GM12864 (cell line): ENCODE results near the gene EFCAB12.
"Not testable (repeated sequence)": the region's sequence is repeated elsewhere in the genome, so short reads cannot be mapped to it uniquely, and the experiment has no call there.

Source experiments
- DNase-seq: peaks from one replicate; pipeline ENCODE4 v3.0.0-alpha.2; 2011; ENCODE audit warnings: low read depth
- H3K4me3 ChIP-seq: 2 replicates; pipeline ENCODE4 v1.5.1; 2011; ENCODE audit warnings: mild to moderate bottlenecking, low read depth, low read length, control low read depth
- CTCF ChIP-seq: IDR thresholded peaks from 2 replicates; pipeline ENCODE4 v1.5.1; 2011; ENCODE audit warnings: low read depth, mild to moderate bottlenecking, moderate library complexity, low read length, control low read depth, inconsistent platforms; ENCODE audit errors: missing control alignments

The EFCAB12 gene

GRCh38 chr3:129365296-129366136 is 62.9 kb downstream of the EFCAB12 start:
- TF ChIP-seq CTCF = no peak
- DNase-seq = no peak
- no peak overlapping the region for H3K4me3 ChIP-seq

GRCh38 chr3:129364811-129365210 is 63.6 kb downstream of the EFCAB12 start:
- DNase-seq, H3K4me3 ChIP-seq: not testable (repeated sequence)

- H3K4me3 ChIP-seq = not testable (repeated sequence)
Observed at GRCh38 chr3:129363356-129363755, 65.1 kb downstream of the EFCAB12 start.

GRCh38 chr3:129360705-129361460 is 67.6 kb downstream of the EFCAB12 start:
- H3K4me3 ChIP-seq = no peak overlapping the region
- no peak for TF ChIP-seq CTCF
- no peak for DNase-seq

More at GRCh38 chr3:129363356-129363755, 65.1 kb downstream of the EFCAB12 start:
- not testable (repeated sequence) for DNase-seq

GRCh38 chr3:129360171-129360611 is 68.2 kb downstream of the EFCAB12 start:
- no peak overlapping the region for H3K4me3 ChIP-seq
- DNase-seq = no peak
- TF ChIP-seq CTCF = no peak

- no peak for DNase-seq
- no peak overlapping the region for H3K4me3 ChIP-seq
- no peak for TF ChIP-seq CTCF
Observed at GRCh38 chr3:129358772-129359371, 69.6 kb downstream of the EFCAB12 start.

- no peak overlapping the region for H3K4me3 ChIP-seq
- TF ChIP-seq CTCF = no peak
- DNase-seq = no peak
Observed at GRCh38 chr3:129358177-129358771, 70.2 kb downstream of the EFCAB12 start.
